Retina (tissue), 1 donor: ENCODE data around the gene UMAD1.

ENCODE experiments used
- DNase-seq: peaks from one replicate; pipeline ENCODE4 v3.0.0-alpha.2; 2016

Gene UMAD1

DNA sequence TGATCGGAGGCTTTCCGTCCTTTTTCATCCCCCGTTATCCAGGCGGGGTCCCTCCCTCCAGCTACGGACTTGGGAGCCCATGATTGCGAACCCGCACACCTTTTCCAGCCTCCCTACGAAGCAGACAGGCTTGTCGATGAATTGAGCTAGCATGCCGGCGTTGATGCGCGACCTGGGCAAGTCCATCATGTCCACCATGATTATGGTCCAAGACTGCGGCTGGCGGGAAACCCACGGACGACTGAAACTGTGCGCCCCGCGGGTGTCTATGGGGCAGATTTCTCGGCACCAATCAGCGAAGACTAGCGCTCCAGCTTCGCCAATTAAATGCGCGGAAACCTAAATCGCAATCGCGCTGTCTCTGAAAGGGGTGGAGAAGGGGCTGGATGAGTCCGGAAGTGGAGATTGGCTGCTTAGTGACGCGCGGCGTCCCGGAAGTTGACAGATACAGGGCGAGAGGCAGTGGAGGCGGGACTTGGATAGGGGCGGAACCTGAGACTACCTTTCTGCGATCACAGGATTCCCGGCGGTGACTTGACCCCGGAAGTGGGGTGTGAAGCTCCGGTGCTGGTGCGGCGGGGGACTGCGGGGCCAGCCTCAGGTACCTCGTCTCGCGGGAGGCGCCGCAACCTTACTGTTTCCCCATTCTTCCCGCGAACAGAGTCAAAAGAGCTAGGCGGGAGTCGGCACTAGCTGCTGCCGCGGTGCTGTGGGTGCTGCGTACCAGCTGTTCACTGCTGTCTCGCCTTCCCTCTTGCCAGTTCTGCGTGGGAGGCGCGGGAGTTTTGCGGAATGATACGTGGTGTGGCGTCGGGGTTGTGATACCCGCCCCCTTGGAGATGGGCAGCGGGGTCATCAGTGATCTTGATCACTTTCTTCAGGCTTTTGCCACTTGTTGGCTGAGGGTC is at the start of gene UMAD1:
UMAD1 (plus strand) TSS at position 532 of the 908 bp plus-strand sequence. CDS start 32,620 bp downstream, outside the sequence.
- DNase-seq = peak; percentile 97

DNA sequence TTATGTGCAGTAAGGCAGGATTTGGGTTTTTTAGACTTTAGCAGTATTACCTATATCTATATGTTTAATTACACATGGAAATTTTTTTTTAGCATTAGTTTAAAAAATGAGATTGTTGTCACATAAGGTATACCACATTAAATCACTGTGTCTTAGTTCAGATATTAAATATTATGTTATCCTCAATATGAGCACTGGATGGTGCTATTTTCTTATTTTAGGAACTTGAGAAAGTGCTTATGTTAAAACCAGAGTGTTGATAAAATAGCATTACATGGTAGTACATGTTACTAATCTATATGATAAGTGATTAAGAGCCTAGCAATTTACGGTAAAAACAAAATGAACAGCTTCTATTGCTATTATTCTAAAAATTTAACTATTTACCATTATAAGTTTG is 45.1 kb upstream of the UMAD1 start:
- DNase-seq = no peak

DNA sequence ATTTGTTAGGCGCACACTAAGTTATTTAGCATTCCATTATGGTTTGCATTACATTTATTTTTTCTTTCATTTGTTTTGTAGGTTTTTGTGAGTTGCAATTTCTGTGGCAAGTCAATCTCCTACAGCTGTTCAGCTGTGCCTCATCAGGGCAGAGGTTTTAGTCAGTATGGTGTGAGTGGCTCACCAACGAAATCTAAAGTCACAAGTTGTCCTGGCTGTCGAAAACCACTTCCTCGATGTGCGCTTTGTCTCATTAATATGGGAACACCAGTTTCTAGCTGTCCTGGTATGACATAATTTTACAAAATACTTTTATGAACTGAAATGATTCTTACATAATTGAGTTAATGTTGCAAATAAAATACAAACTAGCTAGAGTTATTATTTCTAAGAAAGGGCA is 44.4 kb upstream of the UMAD1 start:
- no peak for DNase-seq

DNA sequence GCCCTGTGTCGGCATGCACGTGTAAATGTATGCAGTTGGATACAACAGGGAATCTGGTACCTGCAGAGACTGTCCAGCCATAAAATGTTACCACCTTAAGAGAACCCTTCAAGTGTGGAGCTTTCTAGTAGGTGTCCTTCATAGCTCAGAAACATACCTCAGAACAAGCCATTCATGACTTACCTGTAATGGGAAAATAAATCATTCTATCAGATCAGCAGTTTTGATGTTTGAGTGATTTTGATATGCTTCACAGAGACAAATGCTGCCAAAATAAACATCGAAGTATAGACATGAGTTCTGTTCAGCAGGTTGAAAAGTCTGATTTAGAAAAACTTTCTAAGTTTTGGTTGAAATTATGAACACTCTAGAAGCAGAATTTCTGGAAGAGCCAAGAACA is 33.5 kb upstream of the UMAD1 start:
- no peak for DNase-seq

DNA sequence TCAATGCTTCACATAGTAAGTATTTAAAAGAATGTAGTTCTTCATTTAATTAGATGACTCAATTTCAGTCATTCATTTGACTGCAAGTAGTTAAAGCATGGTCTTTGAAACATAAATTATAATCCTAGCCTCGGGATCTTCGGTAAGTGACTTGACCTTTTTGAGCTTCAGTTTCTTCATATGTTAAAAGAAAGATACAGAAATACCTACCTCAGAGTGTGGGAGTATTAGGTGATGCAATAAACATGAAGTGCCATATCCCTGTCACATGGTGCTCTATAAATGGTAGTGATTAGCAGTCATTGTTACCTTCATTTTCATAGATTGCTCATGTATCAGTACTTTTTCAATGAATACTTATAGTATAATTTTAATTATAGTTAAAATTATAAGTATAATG is 31.2 kb upstream of the UMAD1 start:
- DNase-seq = no peak

DNA sequence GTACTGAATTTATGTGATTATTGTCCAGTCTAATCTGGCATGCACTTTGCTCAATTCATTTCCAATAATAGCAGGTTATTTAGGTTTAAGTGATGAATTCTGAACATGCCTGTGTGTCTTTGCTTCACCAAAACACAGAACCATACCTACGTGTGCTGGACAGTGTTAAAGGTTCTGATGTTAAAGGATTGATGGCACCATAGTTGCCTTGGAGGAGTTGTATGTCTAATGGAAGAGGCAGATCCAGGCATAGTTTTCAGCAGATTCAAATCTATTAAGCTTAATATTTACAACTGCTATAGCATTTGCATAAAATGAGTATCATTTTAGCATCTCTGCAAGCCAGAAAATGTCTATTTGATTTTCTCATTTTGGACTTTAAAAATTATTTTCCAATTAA is 28.0 kb upstream of the UMAD1 start:
- DNase-seq = no peak

DNA sequence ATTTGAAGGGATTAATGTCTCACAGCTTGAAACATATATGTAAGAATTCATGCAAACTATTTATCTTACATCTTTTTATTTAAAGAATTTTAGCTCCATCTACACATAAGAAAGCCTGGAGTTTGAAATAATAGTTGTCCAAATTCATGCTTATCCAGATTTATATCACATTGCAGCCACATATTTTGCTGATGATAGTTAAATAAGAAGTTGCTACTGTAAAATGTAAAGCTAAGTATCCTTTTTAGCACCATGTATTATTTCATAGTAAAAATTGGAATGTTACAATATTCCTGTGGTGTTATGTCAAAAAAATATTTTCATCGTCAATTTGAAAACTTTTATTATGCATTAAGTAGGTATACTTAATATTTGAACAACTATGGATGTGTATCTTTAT is 27.3 kb upstream of the UMAD1 start:
- DNase-seq = no peak

GRCh38 chr7:7614018-7614741 is 26.4 kb upstream of the UMAD1 start:
- DNase-seq = no peak

DNA sequence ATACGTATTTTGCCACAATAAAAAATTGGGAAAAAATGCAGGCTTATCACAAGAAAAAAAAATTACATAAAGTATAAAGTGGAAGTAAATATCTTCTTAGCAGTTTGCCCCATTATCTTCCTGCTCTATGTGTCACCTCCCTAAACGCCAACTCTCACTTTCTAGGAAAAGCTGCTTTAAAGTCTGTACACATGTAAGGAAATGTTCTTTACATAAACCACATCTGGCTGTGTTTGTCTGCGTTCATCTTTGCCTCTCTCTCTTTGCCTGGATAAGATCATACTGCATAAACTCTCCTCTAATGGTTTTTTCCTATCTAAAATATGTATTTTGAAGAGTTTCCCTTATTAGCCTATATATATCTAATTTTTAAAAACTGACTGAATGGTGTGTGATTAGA is 23.0 kb upstream of the UMAD1 start:
- no peak for DNase-seq

DNA sequence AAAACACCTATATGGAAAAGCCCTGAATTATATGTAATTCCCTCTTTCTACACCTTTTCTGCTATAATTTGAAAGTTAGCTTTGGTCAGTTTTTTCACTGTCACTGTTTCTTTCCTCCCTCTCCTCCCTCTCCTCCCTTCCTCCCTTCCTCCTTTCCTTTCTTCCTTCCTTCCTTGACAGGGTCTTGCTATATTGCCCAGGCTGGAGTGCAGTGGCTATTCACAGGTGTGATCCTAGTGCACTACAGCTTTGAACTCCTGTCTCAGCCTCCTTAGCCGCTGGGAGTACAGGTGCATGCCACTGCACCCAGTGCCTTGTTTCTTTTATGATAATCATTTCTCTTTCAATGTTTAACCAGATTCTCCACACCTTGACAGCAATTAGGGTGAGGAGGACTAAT is 22.1 kb upstream of the UMAD1 start:
- DNase-seq = no peak

DNA sequence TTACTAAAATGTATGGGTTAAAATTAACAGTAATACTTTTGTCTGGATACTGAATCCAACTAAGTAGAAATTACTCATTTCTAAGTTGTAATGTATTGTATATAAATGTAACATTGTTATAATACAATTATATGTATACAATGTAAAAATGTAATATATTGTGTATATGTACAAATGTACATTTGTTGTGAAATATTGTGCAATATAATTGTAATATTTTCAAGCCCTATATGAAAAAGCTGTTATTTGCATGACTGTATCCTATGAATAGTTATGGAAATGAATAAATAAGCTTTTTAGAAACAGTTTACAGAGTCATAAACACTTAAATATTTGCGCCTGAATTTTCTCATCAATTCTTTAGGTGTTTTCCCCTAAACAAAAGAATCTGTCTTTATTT is 20.3 kb upstream of the UMAD1 start:
- DNase-seq = no peak

DNA sequence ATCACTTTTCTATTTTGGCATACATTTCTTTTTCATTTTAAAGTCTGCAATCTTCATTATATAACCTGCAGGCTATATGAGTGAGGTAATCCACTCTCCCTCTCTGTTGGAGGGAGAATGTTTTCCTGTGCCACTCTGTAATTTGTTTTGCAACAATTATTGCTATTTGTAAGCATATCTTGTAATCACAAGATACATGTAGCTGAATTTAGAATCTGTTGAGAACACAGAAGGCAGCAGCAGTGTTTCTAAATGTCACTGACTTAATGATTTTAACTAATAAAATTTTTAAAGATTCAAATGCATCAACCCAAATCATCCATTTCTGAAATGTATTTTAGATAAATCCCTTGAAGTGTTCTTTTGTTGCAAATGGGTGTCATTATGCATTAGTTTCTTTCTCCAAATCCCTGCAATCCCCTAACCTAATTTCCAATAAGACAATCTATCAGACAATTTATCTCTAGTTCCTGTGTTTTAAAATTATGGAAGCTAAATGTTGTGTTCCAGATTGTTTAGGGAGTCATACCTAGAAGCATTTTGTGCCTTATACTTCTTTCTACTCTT is 19.8 kb upstream of the UMAD1 start:
- no peak for DNase-seq

DNA sequence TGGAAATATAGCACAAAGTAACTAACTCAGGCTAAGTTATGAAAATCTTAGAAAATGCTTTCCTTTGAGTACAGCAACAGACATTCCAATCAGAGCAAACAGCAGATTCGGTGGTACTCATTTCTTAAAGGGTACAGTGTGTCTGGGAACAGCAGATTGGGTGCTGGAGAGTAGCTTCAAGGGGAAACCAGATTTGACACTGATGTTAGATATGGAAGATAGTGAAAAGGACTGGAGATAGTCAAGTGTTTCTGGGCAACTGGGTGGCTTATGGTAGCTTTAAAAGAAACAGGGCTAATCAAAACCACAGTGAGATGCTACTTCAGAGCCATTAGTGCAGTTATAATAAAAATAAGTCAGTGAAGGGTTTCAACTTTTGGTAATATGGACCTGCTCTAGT is 12.1 kb upstream of the UMAD1 start:
- DNase-seq = no peak

DNA sequence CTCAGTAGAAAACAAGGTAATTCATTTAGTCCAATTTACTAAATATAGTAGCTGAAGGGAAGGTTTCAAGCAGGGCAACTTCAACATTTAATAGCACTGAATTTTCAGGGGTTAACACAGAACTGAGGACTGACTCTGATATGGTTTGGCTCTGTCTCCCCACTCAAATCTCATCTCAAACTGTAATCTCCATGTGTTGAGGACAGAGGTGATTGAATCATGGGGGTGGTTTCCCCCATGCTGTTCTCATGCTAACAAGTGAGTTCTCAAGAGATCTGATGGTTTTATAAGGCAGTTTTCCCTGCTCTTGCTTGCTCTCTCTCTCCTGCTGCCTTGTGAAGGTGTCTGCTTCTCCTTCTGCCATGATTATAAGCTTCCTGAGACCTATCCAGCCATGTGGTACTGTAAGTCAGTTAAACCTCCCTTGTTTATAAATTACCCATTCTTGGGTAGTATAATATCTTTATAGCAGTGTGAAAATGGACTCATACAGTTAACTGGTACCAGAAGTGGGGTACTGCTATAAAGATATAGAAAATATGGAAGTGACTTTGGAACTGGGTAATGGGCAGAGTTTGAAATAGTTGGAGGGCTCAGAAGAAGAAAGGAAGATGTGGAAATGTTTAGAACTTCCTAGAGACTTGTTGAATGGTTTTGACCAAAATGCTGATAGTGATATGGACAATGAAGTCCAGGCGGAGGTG is 9.8 kb upstream of the UMAD1 start:
- DNase-seq = no peak

GRCh38 chr7:7639421-7639820 is 1.1 kb upstream of the UMAD1 start:
- DNase-seq = no peak

DNA sequence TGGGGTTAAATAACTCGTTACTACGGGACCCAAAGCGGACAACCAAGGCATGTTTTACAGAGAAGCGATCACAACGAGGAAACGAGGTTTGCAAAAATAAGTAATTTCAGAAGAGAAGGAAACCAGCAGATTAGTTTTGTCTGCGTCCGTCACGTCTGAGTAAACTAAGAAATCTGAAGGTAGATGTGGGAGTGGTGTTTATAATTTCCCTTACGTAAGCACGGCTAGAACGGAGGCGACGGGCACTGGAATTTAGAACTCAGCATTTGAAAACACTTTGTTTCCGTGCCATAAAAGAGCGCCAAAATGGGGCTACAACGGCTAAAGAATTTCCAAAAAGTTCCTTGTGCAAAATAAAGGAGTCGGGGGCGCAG is 718 bp upstream of the UMAD1 start:
- DNase-seq = no peak

- no peak for DNase-seq
These were observed 644 bp downstream of the UMAD1 start for GRCh38 chr7:7641129-7641663.

GRCh38 chr7:7642081-7642480 is 1.5 kb downstream of the UMAD1 start:
- no peak for DNase-seq

- DNase-seq = no peak
These were observed 7.0 kb downstream of the UMAD1 start for GRCh38 chr7:7647495-7648036.

GRCh38 chr7:7650682-7651206 is 10.2 kb downstream of the UMAD1 start:
- no peak for DNase-seq

GRCh38 chr7:7651479-7651878 is 10.9 kb downstream of the UMAD1 start:
- no peak for DNase-seq

DNA sequence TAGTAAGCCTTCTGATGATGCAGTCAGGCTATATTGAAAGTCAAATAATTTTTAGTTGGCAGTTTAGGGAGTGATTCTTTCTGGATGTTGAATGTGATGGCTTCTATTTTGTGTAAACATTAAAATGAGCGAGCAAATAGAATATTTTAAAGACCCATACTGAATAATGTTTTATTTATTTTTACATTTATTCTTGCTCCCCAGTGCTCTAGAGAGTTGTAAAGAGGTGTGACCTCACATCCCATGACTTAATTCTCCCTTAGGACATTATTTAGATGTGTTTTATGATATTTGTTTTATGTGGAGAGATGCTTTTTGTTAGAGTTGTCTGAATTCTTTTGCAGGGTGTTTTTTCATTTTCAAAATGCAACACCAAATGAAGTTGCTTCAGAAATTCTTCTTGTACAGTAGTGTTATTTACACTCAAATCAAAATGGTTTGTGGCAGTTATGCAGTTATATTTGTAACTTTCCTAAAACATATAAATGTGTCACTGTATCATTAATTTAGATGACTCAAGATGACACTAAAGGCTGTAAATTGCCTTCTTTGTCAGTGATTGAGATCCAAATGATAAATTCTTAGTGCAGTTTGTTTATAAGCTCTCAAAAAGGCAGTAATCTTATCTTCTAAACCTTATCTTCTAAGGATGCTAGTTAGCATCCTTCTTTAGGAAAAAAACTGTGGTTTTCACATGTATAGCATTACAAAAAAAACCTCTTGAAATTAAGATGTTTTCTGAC is 12.4 kb downstream of the UMAD1 start:
- no peak for DNase-seq
